SK-N-SH (cell line): Measurements from ENCODE around the gene RBM33. TPM values are rescaled to one million over a fixed set of nuclear protein-coding genes. Genes with fewer than 3 reads are reported as not detected.

Experiments
- CTCF ChIA-PET: fragments of 300-600, 350-600 bp; formaldehyde crosslinking; extraction: SDS; loops from one replicate; lab custom pipeline; 2021; lab: Yijun Ruan, JAX
- POLR2A ChIA-PET: fragments of 350-600 bp; sonication (Branson Sonifier 250); formaldehyde crosslinking; extraction: SDS; loops from one replicate; lab custom pipeline; 2020; ENCODE audit warnings: antibody characterized with exemption, inconsistent platforms; lab: Yijun Ruan, JAX
- DNase-seq: peaks from one replicate; pipeline ENCODE4 v3.0.0; 2012
- H2AFZ ChIP-seq: fragments of 200-600 bp; sonication (generic); 2 replicates; pipeline ENCODE4 v1.8.1; 2016; ENCODE audit warnings: antibody characterized with exemption, mild to moderate bottlenecking, low read depth
- H3F3A ChIP-seq: fragments of 200-600 bp; sonication (generic); replicated peaks from 2 replicates; pipeline ENCODE3; 2016; ENCODE audit warnings: antibody characterized with exemption, mild to moderate bottlenecking; ENCODE audit not compliant: insufficient read depth
- H3K27ac ChIP-seq, 2 experiments: fragments of 200-500 bp in 1 of 2; fragments of 200-600 bp in 1 of 2; sonication (Bioruptor generic) in 1 of 2; sonication (generic), shearing (Covaris generic) in 1 of 2; 2 replicates each; pipeline versions ENCODE4 v1.5.1 to v1.6.1; 2014 to 2016; ENCODE audit warnings: low read depth in 2 of 2, inconsistent platforms in 1 of 2, low read length in 1 of 2, mild to moderate bottlenecking in 1 of 2, mixed read lengths in 1 of 2
- H3K27me3 ChIP-seq: fragments of 200-600 bp; sonication (generic), shearing (Covaris generic); 2 replicates; pipeline ENCODE4 v1.6.1; 2016; ENCODE audit warnings: mixed run types; ENCODE audit not compliant: insufficient read depth
- H3K36me3 ChIP-seq, 2 experiments: fragments of 200-500 bp in 1 of 2; fragments of 200-600 bp in 1 of 2; sonication (Bioruptor generic) in 1 of 2; sonication (generic) in 1 of 2; replicated peaks in 1 of 2; 2 replicates each; pipeline versions ENCODE3 to v1.5.1; 2014 to 2016; ENCODE audit warnings: low read length in 1 of 2, mild to moderate bottlenecking in 1 of 2; ENCODE audit not compliant: insufficient read depth in 2 of 2, control insufficient read depth in 1 of 2
- H3K4me1 ChIP-seq, 2 experiments: fragments of 200-500 bp in 1 of 2; fragments of 200-600 bp in 1 of 2; sonication (Bioruptor generic) in 1 of 2; sonication (generic), shearing (Covaris generic) in 1 of 2; 2 replicates each; pipeline versions ENCODE4 v1.5.1 to v1.6.1; 2014 to 2016; ENCODE audit warnings: low read depth in 1 of 2, low read length in 1 of 2, mixed run types in 1 of 2; ENCODE audit not compliant: insufficient read depth in 2 of 2, control insufficient read depth in 1 of 2
- H3K4me2 ChIP-seq: fragments of 200-600 bp; sonication (generic), shearing (Covaris generic); 2 replicates; pipeline ENCODE4 v1.6.1; 2017; ENCODE audit warnings: mixed run types
- H3K4me3 ChIP-seq, 2 experiments: fragments of 200-500 bp in 1 of 2; fragments of 200-600 bp in 1 of 2; sonication (Bioruptor generic) in 1 of 2; sonication (generic), shearing (Covaris generic) in 1 of 2; 2 replicates each; pipeline versions ENCODE4 v1.5.1 to v1.8.1; 2014 to 2016; ENCODE audit warnings: low read depth in 2 of 2, inconsistent platforms in 1 of 2, low read length in 1 of 2, mild to moderate bottlenecking in 1 of 2, mixed read lengths in 1 of 2, moderate library complexity in 1 of 2
- H3K79me2 ChIP-seq: fragments of 200-600 bp; sonication (generic); 2 replicates; pipeline ENCODE4 v1.8.1; 2017; ENCODE audit warnings: mild to moderate bottlenecking; ENCODE audit not compliant: insufficient read depth
- H3K9ac ChIP-seq: fragments of 200-600 bp; sonication (generic); 2 replicates; pipeline ENCODE4 v1.6.1; 2017; ENCODE audit warnings: mixed run types
- H3K9me2 ChIP-seq: fragments of 200-600 bp; sonication (generic); 2 replicates; pipeline ENCODE4 v1.6.1; 2017; ENCODE audit warnings: mixed run types
- H3K9me3 ChIP-seq: fragments of 200-600 bp; sonication (generic); 2 replicates; pipeline ENCODE4 v1.6.1; 2017; ENCODE audit warnings: mixed run types, mild to moderate bottlenecking, moderate library complexity
- H4K20me1 ChIP-seq: fragments of 200-600 bp; sonication (generic); 2 replicates; pipeline ENCODE4 v1.6.1; 2017; ENCODE audit warnings: mild to moderate bottlenecking, mixed run types; ENCODE audit not compliant: insufficient read depth
- CHD2 ChIP-seq: fragments of 150-350 bp; IDR thresholded peaks from 2 replicates; pipeline ENCODE4 v1.6.1; 2018; ENCODE audit warnings: low read length; ENCODE audit not compliant: partially characterized antibody
- ELF1 ChIP-seq: IDR thresholded peaks from 2 replicates; pipeline ENCODE4 v1.4.0; 2012
- EP300 ChIP-seq, 2 experiments: IDR thresholded peaks; 2 replicates each; pipeline versions ENCODE4 v1.4.0 to v1.6.1; 2012; ENCODE audit warnings: borderline replicate concordance in 1 of 2, low read depth in 1 of 2, low read length in 1 of 2
- FOXJ3 ChIP-seq: sonication (generic); formaldehyde crosslinking; IDR thresholded peaks from 2 replicates; pipeline ENCODE4 v1.5.1; 2020; ENCODE audit warnings: mild to moderate bottlenecking, missing genetic modification reagents
- GABPA ChIP-seq: IDR thresholded peaks from 2 replicates; pipeline ENCODE4 v1.4.0; 2012; ENCODE audit warnings: low read depth, mild to moderate bottlenecking
- GATA2 ChIP-seq: sonication (generic); formaldehyde crosslinking; IDR thresholded peaks from 2 replicates; pipeline ENCODE4 v1.5.0; 2020; ENCODE audit warnings: mild to moderate bottlenecking, missing genetic modification reagents
- IRF3 ChIP-seq: fragments of 150-350 bp; IDR thresholded peaks from 2 replicates; pipeline ENCODE4 v1.6.1; 2016; ENCODE audit warnings: mild to moderate bottlenecking, low read depth, low read length
- JUND ChIP-seq: IDR thresholded peaks from 2 replicates; pipeline ENCODE4 v1.4.0; 2012
- MAX ChIP-seq: IDR thresholded peaks from 2 replicates; pipeline ENCODE4 v1.4.0; 2012; ENCODE audit warnings: low read depth
- NFIC ChIP-seq: IDR thresholded peaks from 2 replicates; pipeline ENCODE4 v1.4.0; 2012; ENCODE audit warnings: borderline replicate concordance
- NRF1 ChIP-seq: IDR thresholded peaks from 2 replicates; pipeline ENCODE4 v1.6.1; 2012; ENCODE audit warnings: low read depth, mild to moderate bottlenecking, low read length
- PBX3 ChIP-seq: IDR thresholded peaks from 2 replicates; pipeline ENCODE4; 2012
- RCOR1 ChIP-seq: fragments of 150-350 bp; IDR thresholded peaks from 2 replicates; pipeline ENCODE4 v1.6.1; 2017; ENCODE audit warnings: antibody characterized with exemption, low read length
- REST ChIP-seq: IDR thresholded peaks from 2 replicates; pipeline ENCODE4 v1.6.1; 2012; ENCODE audit warnings: mild to moderate bottlenecking, low read depth, low read length, moderate library complexity
- RFX5 ChIP-seq: IDR thresholded peaks from 2 replicates; pipeline ENCODE4 v1.6.1; 2012; ENCODE audit warnings: mild to moderate bottlenecking, improper control_type of control experiment, low read length
- RXRA ChIP-seq: IDR thresholded peaks from 2 replicates; pipeline ENCODE4 v1.4.0; 2012; ENCODE audit warnings: low read depth, mild to moderate bottlenecking, borderline replicate concordance
- SIN3A ChIP-seq: IDR thresholded peaks from 2 replicates; pipeline ENCODE4 v1.6.1; 2012; ENCODE audit warnings: low read depth, mild to moderate bottlenecking, low read length, moderate library complexity, borderline replicate concordance
- SMC3 ChIP-seq: IDR thresholded peaks from 2 replicates; pipeline ENCODE4 v1.6.1; 2012; ENCODE audit warnings: low read depth, low read length, improper control_type of control experiment
- YY1 ChIP-seq: IDR thresholded peaks from 2 replicates; pipeline ENCODE4 v1.4.0; 2012; ENCODE audit warnings: low read depth, mild to moderate bottlenecking
- ZBTB33 ChIP-seq: IDR thresholded peaks from 2 replicates; pipeline ENCODE4 v1.4.0; 2012; ENCODE audit warnings: low read depth, borderline replicate concordance
- WGBS: methylation state at CpG from one replicate; pipeline ENCODE4 v1.1.6; 2017; ENCODE audit warnings: low lambda C conversion rate; 5-methylcytosine and 5-hydroxymethylcytosine counted together
- polyA plus RNA-seq, 3 experiments: library from polyadenylated mRNA; depleted of rRNA; stranded (reverse); fragments of >200 nt; gene quantifications; 2 replicates each; pipeline ENCODE4 v1.2.3, GENCODE V29; 2012

The RBM33 gene
- polyA plus RNA-seq, 1 of the 3 experiments (the other 2 are of a cell fraction): 13.8 TPM

- POLR2A ChIA-PET: no interaction called here
- DNase-seq: no peak
- WGBS: 70% methylated on average over 6 of the region's 6 CpGs
Measured at GRCh38 chr7:155638366-155638765, 6.1 kb upstream of the RBM33 start.

GRCh38 chr7:155639958-155640520, 4.4 kb upstream of the RBM33 start:
- Histone ChIP-seq H4K20me1 (no peaks in the 10 kb centered on the region), H3K4me3 (no peak overlapping the region), H3K9me2 (no peaks in the 10 kb centered on the region), H2AFZ (no peak overlapping the region), H3K79me2 (peaks cover 12% of the 10 kb centered on the region), H3K4me1 (peaks cover 0 to 5% of the 10 kb centered on the region in 2 experiments; a peak in 1 of 4 replicates), H3K36me3 (peaks cover 5 to 32% of the 10 kb centered on the region in 2 experiments), H3K27me3 (no peaks in the 10 kb centered on the region), H3K9me3 (peaks cover 20% of the 10 kb centered on the region; the same call in 1 of the 2 replicates), H3F3A (no peaks in the 10 kb centered on the region), H3K9ac (no peak overlapping the region), H3K4me2 (no peak overlapping the region), H3K27ac (no peak overlapping the region)
- CTCF ChIA-PET: interaction anchor here (2.2 kb wide), 1 partner anchor 41 kb away, joined by 7 read pairs; no protein-coding TSS in a partner anchor
- POLR2A ChIA-PET: no interaction called here
- DNase-seq: no peak
- 97% methylated on average over 1 of the region's 1 CpG for WGBS
- no peak for TF ChIP-seq MAX
- TF ChIP-seq NRF1: no peak
- no peak for TF ChIP-seq EP300 (IDR thresholded peaks at IDR 0.05; ENCODE audit: borderline replicate concordance in 1 of 2, low read depth in 1 of 2, low read length in 1 of 2)
- TF ChIP-seq PBX3: no peak
- no peak for TF ChIP-seq FOXJ3 (CRISPR knock-in tag)
- no peak for TF ChIP-seq RXRA
- no peak for TF ChIP-seq YY1
- TF ChIP-seq JUND: no peak
- TF ChIP-seq RFX5: no peak
- TF ChIP-seq GATA2 (CRISPR knock-in tag): no peak
- no peak for TF ChIP-seq REST
- TF ChIP-seq SMC3: no peak
- no peak for TF ChIP-seq ZBTB33
- no peak for TF ChIP-seq RCOR1
- no peak for TF ChIP-seq NFIC

More at GRCh38 chr7:155638366-155638765, 6.1 kb upstream of the RBM33 start:
- Histone ChIP-seq H2AFZ (no peak overlapping the region), H3K79me2 (peaks cover 4% of the 10 kb centered on the region; the same call in 1 of the 2 replicates), H3K9ac (no peak overlapping the region), H3K4me1 (peaks cover 0 to 2% of the 10 kb centered on the region in 2 experiments; a peak in 1 of 4 replicates), H3K36me3 (peaks cover 5 to 32% of the 10 kb centered on the region in 2 experiments), H4K20me1 (no peaks in the 10 kb centered on the region), H3K9me3 (peaks cover 20% of the 10 kb centered on the region; the same call in 1 of the 2 replicates), H3K27me3 (no peaks in the 10 kb centered on the region), H3F3A (no peaks in the 10 kb centered on the region), H3K27ac (no peak overlapping the region), H3K4me3 (no peak overlapping the region), H3K4me2 (no peak overlapping the region), H3K9me2 (no peaks in the 10 kb centered on the region)
- CTCF ChIA-PET: interaction anchor here (2.2 kb wide), 1 partner anchor 40 kb away, joined by 7 read pairs; no protein-coding TSS in a partner anchor
- TF ChIP-seq SIN3A: no peak
- no peak for TF ChIP-seq RCOR1
- no peak for TF ChIP-seq IRF3
- TF ChIP-seq ELF1: no peak
- no peak for TF ChIP-seq EP300 (IDR thresholded peaks at IDR 0.05; ENCODE audit: borderline replicate concordance in 1 of 2, low read depth in 1 of 2, low read length in 1 of 2)
- no peak for TF ChIP-seq GABPA
- no peak for TF ChIP-seq CHD2
